ENCODE data around the gene ELMO1.

ELMO1 gene

GRCh38 chr7:36860681-36861080, 588.0 kb downstream of the ELMO1 start:
- no peak overlapping the region for H3K9ac ChIP-seq (ENCODE audit: low read length)
- no peak overlapping the region for H3K14ac ChIP-seq (ENCODE audit: low read length)
- no peak overlapping the region for H2AFZ ChIP-seq (ENCODE audit: insufficient read depth, low read length, poor library complexity)
- peaks cover 0 to 3% of the 10 kb centered on the region in 2 experiments for H3K36me3 ChIP-seq (ENCODE audit: control insufficient read depth in 1 of 2, insufficient read depth in 2 of 2, low read length in 2 of 2)
- no peaks in the 10 kb centered on the region for H3K79me2 ChIP-seq (ENCODE audit: control insufficient read depth, insufficient read depth, low read length, poor library complexity)
- no peak overlapping the region for H3K4ac ChIP-seq (ENCODE audit: low read depth, low read length)
- H3K18ac ChIP-seq (ENCODE audit: low read length): no peak overlapping the region
- no peak overlapping the region for H2BK5ac ChIP-seq (ENCODE audit: low read depth, low read length, poor library complexity)
- WGBS (ENCODE audit: extremely low coverage, insufficient coverage, insufficient read length): no CpG with 5 or more reads among the region's 2 CpGs
- H3K4me3 ChIP-seq (ENCODE audit: low read depth, low read length): no peak overlapping the region
- peaks cover 9% of the 10 kb centered on the region for H3K79me1 ChIP-seq (ENCODE audit: low read length)
- no peak overlapping the region for H3K4me2 ChIP-seq (ENCODE audit: low read length)
- H4K91ac ChIP-seq (ENCODE audit: low read depth, low read length): no peak overlapping the region
- H3K27ac ChIP-seq (ENCODE audit: low read depth, low read length): no peak overlapping the region
- no peak overlapping the region for H3K23ac ChIP-seq (ENCODE audit: low read length)
- no peak overlapping the region for H2BK120ac ChIP-seq (ENCODE audit: insufficient read depth, low read length, poor library complexity)
- no peak overlapping the region for H2BK12ac ChIP-seq (ENCODE audit: low read length)
- no peak overlapping the region for H4K8ac ChIP-seq (ENCODE audit: low read depth, low read length)
- peaks cover 15 to 23% of the 10 kb centered on the region in 2 experiments for H3K4me1 ChIP-seq (ENCODE audit: control insufficient read depth in 1 of 2, insufficient read depth in 2 of 2, low read length in 2 of 2)
- H2AK5ac ChIP-seq (ENCODE audit: low read length): no peak overlapping the region
- H3K27me3 ChIP-seq (ENCODE audit: insufficient read depth, low read length): no peaks in the 10 kb centered on the region
- H4K12ac ChIP-seq (ENCODE audit: low read depth, low read length): no peak overlapping the region
- DNase-seq: no peak
- H3K9me3 ChIP-seq (ENCODE audit: insufficient read depth, low read depth, low read length): peaks cover 2% of the 10 kb centered on the region

- Histone ChIP-seq H4K91ac (ENCODE audit: low read depth, low read length) (no peak overlapping the region), H3K4me3 (ENCODE audit: low read depth, low read length) (no peak overlapping the region), H3K23ac (ENCODE audit: low read length) (no peak overlapping the region), H2AK5ac (ENCODE audit: low read length) (no peak overlapping the region), H2BK12ac (ENCODE audit: low read length) (no peak overlapping the region), H3K9me3 (ENCODE audit: insufficient read depth, low read depth, low read length) (no peaks in the 10 kb centered on the region), H3K14ac (ENCODE audit: low read length) (no peak overlapping the region), H3K4me1 (ENCODE audit: control insufficient read depth in 1 of 2, insufficient read depth in 2 of 2, low read length in 2 of 2) (peaks cover 0 to 4% of the 10 kb centered on the region in 2 experiments), H2BK120ac (ENCODE audit: insufficient read depth, low read length, poor library complexity) (no peak overlapping the region), H2BK5ac (ENCODE audit: low read depth, low read length, poor library complexity) (no peak overlapping the region), H3K27ac (ENCODE audit: low read depth, low read length) (no peak overlapping the region), H3K4ac (ENCODE audit: low read depth, low read length) (no peak overlapping the region), H4K8ac (ENCODE audit: low read depth, low read length) (no peak overlapping the region), H3K79me1 (ENCODE audit: low read length) (no peaks in the 10 kb centered on the region), H3K27me3 (ENCODE audit: insufficient read depth, low read length) (no peaks in the 10 kb centered on the region), H2AFZ (ENCODE audit: insufficient read depth, low read length, poor library complexity) (no peak overlapping the region), H3K9ac (ENCODE audit: low read length) (no peak overlapping the region), H3K36me3 (ENCODE audit: control insufficient read depth in 1 of 2, insufficient read depth in 2 of 2, low read length in 2 of 2) (peaks cover 12 to 19% of the 10 kb centered on the region in 2 experiments), H3K79me2 (ENCODE audit: control insufficient read depth, insufficient read depth, low read length, poor library complexity) (no peaks in the 10 kb centered on the region), H3K4me2 (ENCODE audit: low read length) (no peak overlapping the region), H4K12ac (ENCODE audit: low read depth, low read length) (no peak overlapping the region), H3K18ac (ENCODE audit: low read length) (no peak overlapping the region)
- WGBS (ENCODE audit: extremely low coverage, insufficient coverage, insufficient read length): no CpG with 5 or more reads among the region's 15 CpGs
- no peak for DNase-seq
Observed at GRCh38 chr7:36855330-36855729, 593.3 kb downstream of the ELMO1 start.

- Histone ChIP-seq H3K9ac (ENCODE audit: low read length) (no peak overlapping the region), H3K79me1 (ENCODE audit: low read length) (no peaks in the 10 kb centered on the region), H2AK5ac (ENCODE audit: low read length) (no peak overlapping the region), H3K27me3 (ENCODE audit: insufficient read depth, low read length) (no peaks in the 10 kb centered on the region), H3K18ac (ENCODE audit: low read length) (no peak overlapping the region), H3K27ac (ENCODE audit: low read depth, low read length) (no peak overlapping the region), H2BK12ac (ENCODE audit: low read length) (no peak overlapping the region), H3K79me2 (ENCODE audit: control insufficient read depth, insufficient read depth, low read length, poor library complexity) (no peaks in the 10 kb centered on the region), H3K23ac (ENCODE audit: low read length) (no peak overlapping the region), H4K8ac (ENCODE audit: low read depth, low read length) (no peak overlapping the region), H3K9me3 (ENCODE audit: insufficient read depth, low read depth, low read length) (no peaks in the 10 kb centered on the region), H3K4me2 (ENCODE audit: low read length) (no peak overlapping the region), H2AFZ (ENCODE audit: insufficient read depth, low read length, poor library complexity) (no peak overlapping the region), H3K14ac (ENCODE audit: low read length) (no peak overlapping the region), H2BK5ac (ENCODE audit: low read depth, low read length, poor library complexity) (no peak overlapping the region), H3K4me1 (ENCODE audit: control insufficient read depth in 1 of 2, insufficient read depth in 2 of 2, low read length in 2 of 2) (peaks cover 0 to 4% of the 10 kb centered on the region in 2 experiments), H4K91ac (ENCODE audit: low read depth, low read length) (no peak overlapping the region), H2BK120ac (ENCODE audit: insufficient read depth, low read length, poor library complexity) (no peak overlapping the region), H3K36me3 (ENCODE audit: control insufficient read depth in 1 of 2, insufficient read depth in 2 of 2, low read length in 2 of 2) (peaks cover 12 to 19% of the 10 kb centered on the region in 2 experiments), H3K4me3 (ENCODE audit: low read depth, low read length) (no peak overlapping the region), H4K12ac (ENCODE audit: low read depth, low read length) (no peak overlapping the region), H3K4ac (ENCODE audit: low read depth, low read length) (no peak overlapping the region)
- DNase-seq: no peak
- no CpG with 5 or more reads among the region's 9 CpGs for whole genome bisulfite sequencing (ENCODE audit: extremely low coverage, insufficient coverage, insufficient read length)
Observed at GRCh38 chr7:36854652-36855051, 594.0 kb downstream of the ELMO1 start.

GRCh38 chr7:36852931-36853330, 595.7 kb downstream of the ELMO1 start:
- Histone ChIP-seq H3K14ac (ENCODE audit: low read length) (no peak overlapping the region), H3K18ac (ENCODE audit: low read length) (no peak overlapping the region), H2AFZ (ENCODE audit: insufficient read depth, low read length, poor library complexity) (no peak overlapping the region), H3K4me2 (ENCODE audit: low read length) (no peak overlapping the region), H3K36me3 (ENCODE audit: control insufficient read depth in 1 of 2, insufficient read depth in 2 of 2, low read length in 2 of 2) (peaks cover 12 to 19% of the 10 kb centered on the region in 2 experiments), H4K12ac (ENCODE audit: low read depth, low read length) (peak overlapping the region; percentile 36), H2BK12ac (ENCODE audit: low read length) (no peak overlapping the region), H2AK5ac (ENCODE audit: low read length) (no peak overlapping the region), H3K9ac (ENCODE audit: low read length) (no peak overlapping the region), H2BK5ac (ENCODE audit: low read depth, low read length, poor library complexity) (no peak overlapping the region), H4K8ac (ENCODE audit: low read depth, low read length) (no peak overlapping the region), H3K27ac (ENCODE audit: low read depth, low read length) (no peak overlapping the region), H3K79me2 (ENCODE audit: control insufficient read depth, insufficient read depth, low read length, poor library complexity) (no peaks in the 10 kb centered on the region), H3K4ac (ENCODE audit: low read depth, low read length) (no peak overlapping the region), H3K27me3 (ENCODE audit: insufficient read depth, low read length) (no peaks in the 10 kb centered on the region), H3K9me3 (ENCODE audit: insufficient read depth, low read depth, low read length) (no peaks in the 10 kb centered on the region), H3K4me1 (ENCODE audit: control insufficient read depth in 1 of 2, insufficient read depth in 2 of 2, low read length in 2 of 2) (peaks cover 0 to 2% of the 10 kb centered on the region in 2 experiments), H2BK120ac (ENCODE audit: insufficient read depth, low read length, poor library complexity) (no peak overlapping the region), H3K23ac (ENCODE audit: low read length) (no peak overlapping the region), H4K91ac (ENCODE audit: low read depth, low read length) (no peak overlapping the region), H3K79me1 (ENCODE audit: low read length) (no peaks in the 10 kb centered on the region), H3K4me3 (ENCODE audit: low read depth, low read length) (no peak overlapping the region)
- DNase-seq: no peak
- no CpG with 5 or more reads among the region's 1 CpG for WGBS (ENCODE audit: extremely low coverage, insufficient coverage, insufficient read length)

Data from trophoblast cell (in vitro differentiated cells and primary cell).